ENCODE results near the gene GRK2.
A peak's percentile ranks its signal among the peaks of the same experiment; 100 is the strongest.

The GRK2 gene

GRCh38 chr11:67287355-67288197 lies 21.3 kb downstream of the GRK2 start:
- Histone ChIP-seq H3K36me3 (replicated peaks; ENCODE audit: low read depth, low read length) (peaks cover 61% of the 10 kb centered on the region), H3K79me2 (ENCODE audit: low read length) (peaks cover 28% of the 10 kb centered on the region), H3K9me3 (ENCODE audit: insufficient read depth, low read length) (no peaks in the 10 kb centered on the region), H2AFZ (ENCODE audit: low read depth, low read length) (no peak overlapping the region), H3K4me1 (ENCODE audit: low read length) (peaks cover 22% of the 10 kb centered on the region), H3K27me3 (ENCODE audit: low read depth, low read length) (no peaks in the 10 kb centered on the region), H3K27ac (ENCODE audit: low read length) (peak overlapping the region; percentile 93), H3K4me2 (ENCODE audit: low read length) (peak overlapping the region; percentile 93), H3K9ac (ENCODE audit: low read length) (peak overlapping the region; percentile 97), H3K4me3 (ENCODE audit: low read length) (peak overlapping the region; percentile 86), H4K20me1 (ENCODE audit: insufficient read depth, low read length) (no peaks in the 10 kb centered on the region)
- TF ChIP-seq EZH2phosphoT487 (IDR thresholded peaks at IDR 0.05; ENCODE audit: low read depth), result no peak
- TF ChIP-seq, protein P1, sequence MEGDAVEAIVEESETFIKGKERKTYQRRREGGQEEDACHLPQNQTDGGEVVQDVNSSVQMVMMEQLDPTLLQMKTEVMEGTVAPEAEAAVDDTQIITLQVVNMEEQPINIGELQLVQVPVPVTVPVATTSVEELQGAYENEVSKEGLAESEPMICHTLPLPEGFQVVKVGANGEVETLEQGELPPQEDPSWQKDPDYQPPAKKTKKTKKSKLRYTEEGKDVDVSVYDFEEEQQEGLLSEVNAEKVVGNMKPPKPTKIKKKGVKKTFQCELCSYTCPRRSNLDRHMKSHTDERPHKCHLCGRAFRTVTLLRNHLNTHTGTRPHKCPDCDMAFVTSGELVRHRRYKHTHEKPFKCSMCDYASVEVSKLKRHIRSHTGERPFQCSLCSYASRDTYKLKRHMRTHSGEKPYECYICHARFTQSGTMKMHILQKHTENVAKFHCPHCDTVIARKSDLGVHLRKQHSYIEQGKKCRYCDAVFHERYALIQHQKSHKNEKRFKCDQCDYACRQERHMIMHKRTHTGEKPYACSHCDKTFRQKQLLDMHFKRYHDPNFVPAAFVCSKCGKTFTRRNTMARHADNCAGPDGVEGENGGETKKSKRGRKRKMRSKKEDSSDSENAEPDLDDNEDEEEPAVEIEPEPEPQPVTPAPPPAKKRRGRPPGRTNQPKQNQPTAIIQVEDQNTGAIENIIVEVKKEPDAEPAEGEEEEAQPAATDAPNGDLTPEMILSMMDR (IDR thresholded peaks at IDR 0.05; ENCODE audit: low read depth, low read length), result no peak

- Histone ChIP-seq H3K27me3 (ENCODE audit: low read depth, low read length) (no peaks in the 10 kb centered on the region), H3K9me3 (ENCODE audit: insufficient read depth, low read length) (no peaks in the 10 kb centered on the region), H3K36me3 (replicated peaks; ENCODE audit: low read depth, low read length) (peaks cover 59% of the 10 kb centered on the region), H3K9ac (ENCODE audit: low read length) (peak overlapping the region; percentile 97), H3K27ac (ENCODE audit: low read length) (peak overlapping the region; percentile 93), H3K79me2 (ENCODE audit: low read length) (peaks cover 28% of the 10 kb centered on the region), H3K4me1 (ENCODE audit: low read length) (peaks cover 22% of the 10 kb centered on the region), H3K4me2 (ENCODE audit: low read length) (peak overlapping the region; percentile 93), H4K20me1 (ENCODE audit: insufficient read depth, low read length) (no peaks in the 10 kb centered on the region), H3K4me3 (ENCODE audit: low read length) (peak overlapping the region; percentile 86), H2AFZ (ENCODE audit: low read depth, low read length) (no peak overlapping the region)
- no peak for TF ChIP-seq EZH2phosphoT487 (IDR thresholded peaks at IDR 0.05; ENCODE audit: low read depth)
- TF ChIP-seq, protein P1 (IDR thresholded peaks at IDR 0.05; ENCODE audit: low read depth, low read length), result no peak
Observed at GRCh38 chr11:67288198-67288451, 21.9 kb downstream of the GRK2 start.

DNA sequence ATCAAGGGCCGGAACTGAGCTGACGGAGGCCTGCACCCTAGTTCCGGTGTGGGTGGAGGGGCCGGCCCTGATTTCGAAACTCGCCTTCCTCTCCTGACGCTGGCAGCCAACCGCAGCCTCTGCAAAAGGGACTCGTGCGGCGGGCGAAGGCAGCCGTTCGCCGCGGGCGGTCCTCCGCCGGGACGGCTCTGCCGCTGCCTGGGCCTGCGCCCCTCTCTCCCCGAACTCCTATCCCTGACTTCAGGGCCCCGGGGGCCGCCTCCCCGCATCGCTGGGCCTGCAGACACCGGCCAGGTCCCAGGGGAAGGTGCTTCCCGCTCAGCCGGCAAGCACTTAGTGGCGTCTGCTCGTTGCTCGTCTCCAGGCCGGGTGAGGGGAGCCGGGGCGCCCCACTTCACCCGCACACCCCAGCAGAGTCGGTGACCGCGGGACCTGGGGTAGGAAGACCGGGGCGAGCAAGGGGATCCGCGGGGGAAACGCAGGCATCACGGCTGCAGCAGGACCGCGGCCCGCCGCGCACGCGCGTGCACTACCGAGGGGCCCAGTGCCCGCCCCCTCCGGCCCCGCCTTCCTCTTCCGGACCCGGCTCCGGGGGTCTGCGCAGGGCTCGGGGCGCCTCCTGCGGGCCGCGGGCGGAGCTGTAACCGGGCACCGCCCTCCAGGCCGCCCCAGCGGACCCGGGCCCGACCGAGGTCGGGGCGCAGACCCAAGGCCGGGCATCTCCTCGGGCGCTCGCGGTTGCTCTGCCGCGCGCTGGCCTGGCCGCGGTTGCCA lies 22.4 kb downstream of the GRK2 start:
- H3K4me1 ChIP-seq (ENCODE audit: low read length), result peaks cover 22% of the 10 kb centered on the region
- no peaks in the 10 kb centered on the region for H3K9me3 ChIP-seq (ENCODE audit: insufficient read depth, low read length)
- TF ChIP-seq, protein P1 (IDR thresholded peaks at IDR 0.05; ENCODE audit: low read depth, low read length), result peak; percentile 55
- no peak for TF ChIP-seq EZH2phosphoT487 (IDR thresholded peaks at IDR 0.05; ENCODE audit: low read depth)
- H3K36me3 ChIP-seq (replicated peaks; ENCODE audit: low read depth, low read length), result peaks cover 56% of the 10 kb centered on the region
- peak overlapping the region; percentile 86 for H3K4me3 ChIP-seq (ENCODE audit: low read length)
- H3K79me2 ChIP-seq (ENCODE audit: low read length), result peaks cover 28% of the 10 kb centered on the region
- 0 out of 2 replicates have a peak overlapping the region, but pooled peaks have one; percentile 20 for H2AFZ ChIP-seq (ENCODE audit: low read depth, low read length)
- H4K20me1 ChIP-seq (ENCODE audit: insufficient read depth, low read length), result no peaks in the 10 kb centered on the region
- H3K27me3 ChIP-seq (ENCODE audit: low read depth, low read length), result no peaks in the 10 kb centered on the region
- H3K4me2 ChIP-seq (ENCODE audit: low read length), result peak overlapping the region; percentile 93
- peak overlapping the region; percentile 97 for H3K9ac ChIP-seq (ENCODE audit: low read length)
- peak overlapping the region; percentile 93 for H3K27ac ChIP-seq (ENCODE audit: low read length)

DNA sequence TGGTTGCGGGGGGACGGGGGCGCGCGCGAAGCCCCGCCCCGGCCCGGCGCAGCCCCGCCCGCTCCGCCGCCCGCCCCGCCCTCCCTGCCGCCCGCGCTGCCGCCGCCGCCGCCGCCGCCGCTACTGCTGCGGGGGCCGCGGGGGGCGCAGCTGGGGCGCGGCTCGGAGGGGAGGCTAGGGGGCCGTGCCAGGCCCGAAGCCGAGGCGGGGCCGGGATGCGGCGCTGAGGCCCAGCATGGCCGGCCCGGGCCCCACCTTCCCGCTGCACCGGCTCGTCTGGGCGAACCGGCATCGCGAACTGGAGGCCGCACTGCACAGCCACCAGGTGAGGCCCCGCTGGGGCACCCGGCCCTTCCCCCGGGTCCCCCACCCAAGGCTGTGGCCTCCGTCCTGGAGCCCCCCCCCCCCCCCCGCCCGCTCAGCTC lies 23.0 kb downstream of the GRK2 start, which contains the start of gene ANKRD13D:
Gene ANKRD13D (plus strand): TSS at position 78 of the 425 bp plus-strand sequence. CDS start 158 bp downstream, at position 236.
- H3K4me3 ChIP-seq (ENCODE audit: low read length), result peak within 1 kb of the TSS; percentile 86
- H3K9me3 ChIP-seq (ENCODE audit: insufficient read depth, low read length), result no peaks in the 10 kb centered on the region
- H3K9ac ChIP-seq (ENCODE audit: low read length), result peak within 1 kb of the TSS; percentile 97
- no peak for TF ChIP-seq EZH2phosphoT487 (IDR thresholded peaks at IDR 0.05; ENCODE audit: low read depth)
- TF ChIP-seq, protein P1 (IDR thresholded peaks at IDR 0.05; ENCODE audit: low read depth, low read length), result no peak
- H4K20me1 ChIP-seq (ENCODE audit: insufficient read depth, low read length), result no peaks in the 10 kb centered on the region
- H3K79me2 ChIP-seq (ENCODE audit: low read length), result peaks cover 28% of the 10 kb centered on the region
- no peaks in the 10 kb centered on the region for H3K27me3 ChIP-seq (ENCODE audit: low read depth, low read length)
- peaks cover 56% of the 10 kb centered on the region for H3K36me3 ChIP-seq (replicated peaks; ENCODE audit: low read depth, low read length)
- peak within 1 kb of the TSS; percentile 93 for H3K4me2 ChIP-seq (ENCODE audit: low read length)
- peak within 1 kb of the TSS; percentile 93 for H3K27ac ChIP-seq (ENCODE audit: low read length)
- H3K4me1 ChIP-seq (ENCODE audit: low read length), result peaks cover 22% of the 10 kb centered on the region
- 0 out of 2 replicates have a peak within 1 kb of the TSS, but pooled peaks have one; percentile 20 for H2AFZ ChIP-seq (ENCODE audit: low read depth, low read length)
